Effector CD8-positive, alpha-beta T cell (primary cell): Measurements from ENCODE around the gene SPATA19.

Experiments
- DNase-seq: peaks from one replicate; lab custom pipeline; 2025; lab: John Stamatoyannopoulos, UW

Gene SPATA19

DNA sequence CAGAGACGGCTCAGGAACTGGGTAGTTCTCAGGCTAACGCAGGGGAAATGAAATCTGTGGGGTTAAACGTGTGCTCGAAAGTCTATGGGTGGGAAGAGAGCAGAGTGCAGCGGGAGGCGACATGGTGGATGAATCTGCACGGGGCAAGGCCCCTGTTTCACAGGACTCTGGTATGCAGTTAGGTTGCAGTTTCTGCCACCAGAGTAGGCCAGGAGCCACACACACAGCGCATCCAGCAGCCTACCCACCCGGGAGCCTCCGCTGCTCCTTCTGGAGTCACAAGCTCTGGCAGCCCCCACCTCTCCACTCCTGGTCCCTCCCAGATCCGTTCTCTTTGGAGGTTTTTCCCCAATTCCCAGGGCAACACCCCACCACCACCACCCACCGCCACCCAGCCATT lies 27.0 kb downstream of the SPATA19 start:
- DNase-seq = no peak

- no peak for DNase-seq
Observed at GRCh38 chr11:133817449-133817848, 27.9 kb downstream of the SPATA19 start.

GRCh38 chr11:133816146-133816870 lies 29.0 kb downstream of the SPATA19 start:
- no peak for DNase-seq

DNA sequence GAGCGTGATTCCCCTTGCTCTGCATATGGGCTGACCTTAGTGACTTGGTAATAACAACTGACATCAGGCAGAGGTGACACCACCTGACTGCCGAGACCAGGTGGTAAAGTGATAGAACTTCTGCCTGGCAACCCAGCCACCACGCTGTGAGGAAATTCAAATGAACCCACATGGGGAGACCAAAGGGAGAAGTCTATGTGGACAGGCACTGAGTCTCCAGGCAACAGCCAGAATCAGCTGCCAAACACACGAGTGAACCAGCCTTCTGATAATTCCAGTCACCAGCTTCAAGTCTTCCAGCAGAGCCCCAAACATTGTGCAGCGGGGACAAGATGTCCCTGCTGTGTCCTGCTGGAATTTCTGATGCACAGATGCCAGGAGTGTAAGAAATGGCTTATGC lies 29.7 kb downstream of the SPATA19 start:
- no peak for DNase-seq

DNA sequence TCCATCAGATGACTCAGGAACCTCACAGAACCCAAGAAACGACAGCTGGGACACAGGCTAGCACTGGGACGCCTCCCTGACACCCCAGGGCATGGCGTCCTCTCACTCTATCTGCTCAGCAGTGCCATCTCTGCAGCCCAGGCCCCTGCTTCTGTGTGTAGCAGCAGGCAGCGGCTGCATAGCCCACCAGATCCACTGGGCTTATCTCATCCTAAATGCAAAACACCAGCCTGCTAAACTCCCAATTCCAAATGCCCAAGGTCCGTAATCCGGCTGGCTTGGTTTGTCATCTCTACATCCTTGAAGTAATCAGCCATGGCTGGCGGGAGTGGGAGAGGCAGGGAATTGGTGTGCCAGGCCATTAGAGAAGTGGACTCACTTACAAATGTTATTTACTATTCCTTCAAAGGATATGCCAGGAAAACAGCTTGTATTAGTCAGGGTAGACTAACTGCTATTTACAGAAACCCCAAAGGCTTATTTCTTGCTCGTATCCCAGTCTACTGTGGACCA lies 30.7 kb downstream of the SPATA19 start:
- DNase-seq = no peak

- no peak for DNase-seq
Observed at GRCh38 chr11:133811850-133812685, 33.2 kb downstream of the SPATA19 start.

DNA sequence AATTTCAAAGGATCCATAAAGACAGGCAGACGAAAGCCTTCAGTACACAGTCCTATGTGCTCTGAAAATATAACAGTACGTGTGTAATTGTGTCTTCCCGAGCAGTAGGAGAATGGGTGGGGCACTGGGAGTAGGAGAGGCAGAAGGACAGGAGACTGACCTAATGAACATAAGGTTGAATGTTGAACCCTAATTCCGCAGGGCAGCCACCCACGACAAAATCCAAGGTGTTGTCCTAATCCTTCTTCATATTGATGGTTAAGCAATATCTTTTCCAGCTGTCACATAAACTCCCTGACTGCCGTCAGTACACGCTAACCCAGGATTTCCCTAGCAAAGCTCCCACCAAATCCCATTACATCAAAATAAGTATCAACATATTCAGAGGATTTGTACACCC lies 34.5 kb downstream of the SPATA19 start:
- DNase-seq = no peak

DNA sequence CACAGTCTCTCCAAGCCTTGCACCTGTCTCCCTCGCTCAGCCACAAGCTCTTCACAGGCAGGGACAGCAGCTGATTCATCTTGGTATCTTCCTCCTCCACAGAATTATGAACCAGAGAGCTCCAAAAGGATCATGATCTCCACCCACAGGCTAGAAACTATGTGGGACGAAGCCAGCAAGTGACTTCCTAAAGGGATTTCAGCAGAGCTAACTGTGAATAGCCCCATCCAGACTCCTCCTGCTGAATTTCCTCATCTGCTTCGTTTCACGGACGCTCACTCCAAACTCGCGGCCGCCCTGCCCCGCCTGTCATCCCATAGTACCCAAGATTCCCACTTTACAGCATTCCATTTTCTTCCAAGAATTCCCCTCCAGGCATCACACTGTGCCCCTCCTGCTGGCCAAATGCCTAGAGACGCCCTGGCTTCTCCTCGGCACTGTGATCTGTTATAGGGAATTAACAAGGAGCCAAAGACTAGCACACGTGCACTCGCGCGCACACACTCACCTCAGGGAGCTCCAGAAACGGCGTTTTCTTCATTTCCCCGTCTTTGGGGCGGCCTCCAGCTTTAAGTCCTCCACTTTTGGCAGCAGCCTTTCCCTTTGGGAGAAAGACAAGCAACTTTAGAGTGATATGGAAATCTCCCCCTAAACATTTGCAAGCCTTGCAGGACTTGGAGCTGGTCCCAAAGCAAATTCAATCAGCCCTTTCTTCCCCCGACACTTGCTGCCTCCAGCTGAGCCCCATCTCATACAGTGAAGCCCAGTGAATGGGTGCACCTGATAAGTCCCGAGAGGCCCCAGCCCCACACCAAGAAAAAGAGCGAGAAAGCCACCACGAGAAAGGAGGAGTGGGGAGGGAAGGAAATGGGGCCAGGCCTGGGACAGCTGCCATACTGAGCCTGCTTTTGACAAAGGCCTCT lies 35.5 kb downstream of the SPATA19 start:
- no peak for DNase-seq

GRCh38 chr11:133808393-133809140 lies 36.7 kb downstream of the SPATA19 start:
- DNase-seq = no peak

GRCh38 chr11:133803026-133803425 lies 42.3 kb downstream of the SPATA19 start:
- no peak for DNase-seq

DNA sequence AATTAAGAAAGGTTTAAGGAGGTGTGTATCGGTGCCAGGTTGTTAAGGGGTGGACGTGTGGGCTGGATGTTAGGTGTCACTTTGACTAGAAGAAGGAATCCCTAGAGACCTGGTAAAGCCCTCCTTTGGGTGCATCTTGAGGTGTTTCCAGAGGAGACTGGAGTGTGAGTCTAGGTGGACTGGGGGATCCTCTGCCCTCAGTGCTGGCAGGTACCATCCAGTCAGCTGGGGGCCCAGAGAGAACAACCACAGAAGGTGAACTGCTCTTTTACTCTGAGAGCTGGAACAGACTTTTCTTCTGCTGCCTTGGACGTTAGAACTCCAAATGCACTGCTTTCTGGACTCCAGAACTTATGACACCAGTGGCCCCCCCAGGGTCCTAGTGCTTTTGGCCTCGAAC lies 44.0 kb downstream of the SPATA19 start:
- no peak for DNase-seq

GRCh38 chr11:133800666-133801065 lies 44.6 kb downstream of the SPATA19 start:
- no peak for DNase-seq

- DNase-seq = no peak
Observed at GRCh38 chr11:133797554-133797953, 47.8 kb downstream of the SPATA19 start.

- DNase-seq = no peak
Observed at GRCh38 chr11:133796043-133796795, 49.1 kb downstream of the SPATA19 start.

DNA sequence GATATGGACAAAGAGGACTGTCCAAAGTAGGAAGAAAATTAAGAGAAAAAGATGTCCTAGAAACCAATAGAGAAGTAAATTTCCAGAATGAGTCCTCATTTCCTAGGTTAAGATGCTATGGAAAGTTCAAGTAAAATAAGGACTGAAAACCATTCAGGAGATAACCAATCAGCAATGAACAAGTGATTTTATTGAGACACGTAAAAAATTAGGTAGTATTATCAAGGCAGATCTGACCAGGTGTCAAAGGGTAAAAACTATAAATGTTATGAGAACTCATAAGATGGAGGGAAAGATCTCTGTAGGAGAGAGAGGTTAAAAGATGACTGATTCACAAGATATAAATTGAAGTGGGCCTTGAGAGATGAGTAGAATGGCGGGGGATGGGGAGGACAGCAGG lies 50.2 kb downstream of the SPATA19 start:
- DNase-seq = no peak

DNA sequence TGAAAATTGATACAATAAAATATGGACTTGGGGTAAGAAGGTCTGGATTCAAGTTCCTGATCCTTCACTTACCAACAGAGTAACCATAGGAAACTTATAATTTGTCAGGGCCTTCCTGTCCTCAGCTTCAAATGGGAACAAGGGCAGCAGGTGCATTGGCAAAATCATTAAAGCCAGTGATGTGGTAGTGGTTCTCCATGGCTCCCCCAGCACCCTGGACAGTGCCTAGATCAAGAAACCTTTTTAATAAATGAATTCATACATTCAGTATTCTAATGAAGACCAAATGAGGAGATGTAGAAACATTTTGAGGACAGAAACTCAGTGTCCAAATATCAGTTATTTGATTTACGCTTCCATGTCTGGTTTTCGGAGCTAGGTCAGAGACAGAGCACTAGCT lies 51.1 kb downstream of the SPATA19 start:
- no peak for DNase-seq

DNA sequence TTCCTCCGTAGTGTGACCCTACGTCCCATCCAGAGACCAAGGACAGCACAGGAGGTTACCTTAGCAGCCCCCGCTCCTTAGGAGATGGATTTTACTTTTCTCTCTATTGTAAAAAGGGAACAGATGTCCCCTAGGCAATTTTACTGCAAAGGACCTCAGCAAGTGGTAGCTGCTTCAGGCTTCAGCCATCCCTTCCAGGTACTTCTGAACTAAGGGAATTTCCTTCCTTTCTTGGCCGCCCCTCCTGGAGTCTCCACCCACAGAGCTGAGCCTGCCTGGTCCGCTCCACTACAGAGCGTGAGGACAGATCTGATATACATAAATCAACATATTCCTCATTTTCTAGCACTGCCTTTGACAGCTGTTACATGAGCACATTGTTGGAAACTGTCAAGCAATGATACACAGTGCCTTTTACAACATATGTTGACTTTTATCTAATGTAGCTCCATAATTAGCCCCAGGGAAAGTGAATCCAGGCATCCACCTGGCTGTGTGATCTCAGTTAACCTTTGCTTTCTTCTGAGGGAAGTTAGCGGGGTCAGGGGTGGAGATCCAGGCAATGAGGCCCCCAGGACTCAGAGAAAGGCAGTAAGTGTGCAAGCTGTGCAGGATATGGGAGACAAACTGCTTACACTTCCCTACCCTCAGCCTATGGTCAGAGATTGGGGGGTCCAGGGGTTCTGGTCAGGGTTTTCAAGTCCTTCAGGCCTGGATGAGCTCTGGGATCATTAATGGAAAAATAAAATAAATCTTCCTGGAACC lies 51.9 kb downstream of the SPATA19 start:
- DNase-seq = no peak

GRCh38 chr11:133790995-133791394 lies 54.3 kb downstream of the SPATA19 start:
- DNase-seq = no peak
